ENCODE data around the gene ARID4A.

Gene ARID4A

GRCh38 chr14:58291646-58292045 is 6.7 kb upstream of the ARID4A start:
- DNase-seq (ENCODE audit: low read depth) = no peak
- no peak for TF ChIP-seq CTCF (conservative IDR thresholded peaks at IDR 0.05; ENCODE audit: low read depth, low read length)
- H3K4me3 ChIP-seq (ENCODE audit: low read length) = no peak overlapping the region

GRCh38 chr14:58292187-58292586 is 6.2 kb upstream of the ARID4A start:
- no peak overlapping the region for H3K4me3 ChIP-seq (ENCODE audit: low read length)
- no peak for TF ChIP-seq CTCF (conservative IDR thresholded peaks at IDR 0.05; ENCODE audit: low read depth, low read length)
- DNase-seq (ENCODE audit: low read depth) = no peak

- no peak for DNase-seq (ENCODE audit: low read depth)
- H3K4me3 ChIP-seq (ENCODE audit: low read length) = no peak overlapping the region
Observed at GRCh38 chr14:58294201-58294600, 4.2 kb upstream of the ARID4A start.

GRCh38 chr14:58296726-58297125 is 1.6 kb upstream of the ARID4A start:
- TF ChIP-seq CTCF (conservative IDR thresholded peaks at IDR 0.05; ENCODE audit: low read depth, low read length) = no peak
- DNase-seq (ENCODE audit: low read depth) = no peak
- H3K4me3 ChIP-seq (ENCODE audit: low read length) = peak overlapping the region; percentile 94

More at GRCh38 chr14:58294201-58294600, 4.2 kb upstream of the ARID4A start:
- no peak for TF ChIP-seq CTCF (conservative IDR thresholded peaks at IDR 0.05; ENCODE audit: low read depth, low read length)

- peak overlapping the region; percentile 94 for H3K4me3 ChIP-seq (ENCODE audit: low read length)
- no peak for TF ChIP-seq CTCF (conservative IDR thresholded peaks at IDR 0.05; ENCODE audit: low read depth, low read length)
- peak; percentile 24 for DNase-seq (ENCODE audit: low read depth)
Observed at GRCh38 chr14:58297412-58297761, 968 bp upstream of the ARID4A start.

GRCh38 chr14:58297762-58298476 is 436 bp upstream of the ARID4A start:
- peak overlapping the region; percentile 94 for H3K4me3 ChIP-seq (ENCODE audit: low read length)
- TF ChIP-seq CTCF (conservative IDR thresholded peaks at IDR 0.05; ENCODE audit: low read depth, low read length) = peak; percentile 5
- peak; percentile 100 for DNase-seq (ENCODE audit: low read depth)
